Activated CD8-positive, alpha-beta memory T cell treated with anti-CD3 and anti-CD28 coated beads, Interleukin-2, amount 10 ng/mL, durations not matched to agents 7 days and 5 days (primary cell): ENCODE measurements around the gene DBT. TPM values are rescaled to one million over a fixed set of nuclear protein-coding genes. Genes with fewer than 3 reads are reported as not detected.
"Not testable (repeated sequence)": the region's sequence is repeated elsewhere in the genome, so short reads cannot be mapped to it uniquely, and the experiment has no call there.

Experiments
- ATAC-seq: fragments of 150-1000 bp; cut with Tn5 transposase; one replicate; pipeline ENCODE4 v1.10.0; 2021; ENCODE audit warnings: moderate library complexity
- CTCF ChIA-PET: fragments of 350-600 bp; sonication (Branson Sonifier 250); formaldehyde crosslinking; loops from one replicate; lab custom pipeline; 2021; ENCODE audit warnings: antibody characterized with exemption; lab: Charles Lee
- DNase-seq: peaks from one replicate; pipeline ENCODE4 v3.0.0-alpha.2; 2020
- H3K27ac Mint-ChIP-seq: one replicate; pipeline ENCODE4 v1.8.0; 2021; ENCODE audit warnings: mild to moderate bottlenecking, mixed read lengths
- H3K27me3 Mint-ChIP-seq: one replicate; pipeline ENCODE4 v1.8.0; 2021; ENCODE audit warnings: mixed read lengths
- H3K36me3 Mint-ChIP-seq: one replicate; pipeline ENCODE4 v1.8.0; 2021; ENCODE audit warnings: mild to moderate bottlenecking, mixed read lengths
- H3K4me1 Mint-ChIP-seq: one replicate; pipeline ENCODE4 v1.8.0; 2021; ENCODE audit warnings: mixed read lengths
- H3K4me3 Mint-ChIP-seq: one replicate; pipeline ENCODE4 v1.8.0; 2021; ENCODE audit warnings: mild to moderate bottlenecking, moderate library complexity, mixed read lengths
- H3K9me3 Mint-ChIP-seq: one replicate; pipeline ENCODE4 v1.8.0; 2022; ENCODE audit warnings: low read depth, mixed read lengths
- total RNA-seq, 2 experiments: library from RNA; stranded (reverse); gene quantifications; one replicate each; pipeline ENCODE4 v1.2.3, GENCODE V29; 2021

Gene DBT
- total RNA-seq, 2 experiments from 2014 or later, result 11.2 to 13.2 TPM

DNA sequence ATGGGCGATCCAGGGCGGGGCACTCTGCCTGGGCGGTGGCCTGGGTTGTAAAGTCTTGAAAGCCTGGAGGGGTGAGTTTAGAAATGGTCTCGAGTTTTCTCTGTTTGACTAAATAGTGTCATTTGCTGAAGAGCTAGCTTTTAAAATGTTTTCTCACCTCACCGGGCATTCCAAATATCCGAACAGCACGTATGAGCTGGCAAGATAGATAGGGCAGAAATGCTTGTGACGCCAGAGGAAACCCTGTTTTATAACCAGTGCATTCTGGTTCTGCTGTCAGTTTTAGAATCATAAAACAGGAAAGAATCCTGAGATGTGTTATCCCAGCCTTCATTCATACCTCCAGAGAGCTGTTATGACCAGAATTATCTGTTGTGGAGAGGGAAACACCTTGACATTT is 17.1 kb upstream of the DBT start:
- Mint-ChIP-seq H3K9me3 (no peaks in the 10 kb centered on the region), H3K27me3 (no peaks in the 10 kb centered on the region), H3K4me3 (peak overlapping the region; percentile 94), H3K36me3 (peaks cover 52% of the 10 kb centered on the region), H3K27ac (peak overlapping the region; percentile 96), H3K4me1 (peaks cover 39% of the 10 kb centered on the region)
- DNase-seq (no peak), ATAC-seq (peak; percentile 23)
- CTCF ChIA-PET, result interaction anchor here (1.0 to 3.3 kb wide), 7 partner anchors 16 to 501 kb away, joined by 3 to 21 read pairs (median 3); partner anchors contain the start of genes DBT and FRRS1

DNA sequence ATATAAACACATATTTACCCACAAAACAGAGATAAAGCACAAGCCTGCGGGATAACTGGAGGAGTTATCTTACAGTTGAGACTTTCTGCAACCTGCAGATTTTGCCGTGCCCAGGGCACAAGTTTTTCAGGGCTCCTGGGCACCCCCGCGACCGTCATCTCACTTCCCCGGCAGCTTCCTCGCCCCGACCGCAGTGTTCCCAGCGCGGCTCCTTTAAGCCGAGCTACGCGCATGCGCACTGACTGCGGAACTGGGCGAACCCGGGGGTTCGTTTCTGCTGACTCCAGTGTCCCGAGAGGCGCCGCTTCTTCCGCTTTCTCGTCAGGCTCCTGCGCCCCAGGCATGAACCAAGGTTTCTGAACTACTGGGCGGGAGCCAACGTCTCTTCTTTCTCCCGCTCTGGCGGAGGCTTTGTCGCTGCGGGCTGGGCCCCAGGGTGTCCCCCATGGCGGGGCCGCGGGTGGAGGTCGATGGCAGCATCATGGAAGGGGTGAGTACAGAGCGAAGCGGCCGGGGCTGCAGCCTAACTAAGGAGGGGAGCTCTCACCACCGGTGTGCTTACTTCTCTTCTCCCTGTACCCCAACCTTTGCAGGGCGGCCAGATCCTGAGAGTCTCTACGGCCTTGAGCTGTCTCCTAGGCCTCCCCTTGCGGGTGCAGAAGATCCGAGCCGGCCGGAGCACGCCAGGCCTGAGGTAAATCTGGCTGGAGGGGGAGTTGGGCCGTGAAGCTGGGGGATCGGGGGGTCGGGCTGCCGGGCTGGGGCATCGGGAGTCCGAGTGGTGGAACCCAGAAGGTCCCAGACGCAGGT is 16.5 kb upstream of the DBT start, which contains the start of gene RTCA:
RTCA (plus strand) TSS at position 286 of the 810 bp plus-strand sequence; CDS start at position 446, 160 bp downstream.
- peak within 1 kb of the TSS; percentile 94 for H3K4me3 Mint-ChIP-seq
- peaks cover 37% of the 10 kb centered on the region for H3K4me1 Mint-ChIP-seq

DNA sequence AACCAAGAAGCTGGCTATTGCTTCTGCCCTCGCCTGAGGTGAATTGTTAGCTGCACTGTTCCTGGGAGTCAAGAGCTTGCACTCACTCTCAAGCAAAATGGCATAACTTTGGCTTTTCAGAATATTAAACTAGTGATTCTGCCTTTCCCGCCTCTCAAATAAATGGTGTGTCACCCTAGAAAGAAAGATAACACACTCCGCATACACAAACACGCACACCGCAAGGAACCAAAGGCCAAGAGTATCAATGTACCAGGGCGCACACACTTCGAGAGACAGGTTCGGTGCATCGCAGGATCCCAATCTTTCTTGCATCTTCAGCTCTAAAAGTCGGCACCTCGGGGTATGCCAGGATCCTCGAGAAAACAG is 15.9 kb upstream of the DBT start:
- H3K4me3 Mint-ChIP-seq, result peak overlapping the region; percentile 94
- DNase-seq (peak; percentile 58), ATAC-seq (peak; percentile 36)
- peaks cover 34% of the 10 kb centered on the region for H3K4me1 Mint-ChIP-seq
- H3K9me3 Mint-ChIP-seq, result no peaks in the 10 kb centered on the region
- H3K27ac Mint-ChIP-seq, result peak overlapping the region; percentile 96
- peaks cover 46% of the 10 kb centered on the region for H3K36me3 Mint-ChIP-seq
- no peaks in the 10 kb centered on the region for H3K27me3 Mint-ChIP-seq
- CTCF ChIA-PET, result interaction anchor here (0.8 to 3.3 kb wide), 8 partner anchors 16 to 603 kb away, joined by 3 to 21 read pairs (median 4); partner anchors contain the start of genes CDC14A, DBT, SASS6 and TRMT13

More for the DNA sequence above, 16.5 kb upstream of the DBT start, which contains the start of gene RTCA:
- Mint-ChIP-seq H3K9me3 (no peaks in the 10 kb centered on the region), H3K27me3 (no peaks in the 10 kb centered on the region), H3K36me3 (peaks cover 50% of the 10 kb centered on the region), H3K27ac (peak within 1 kb of the TSS; percentile 96)
- peak; percentile 93 for ATAC-seq
- peak; percentile 97 for DNase-seq
- CTCF ChIA-PET, result interaction anchor here (0.8 to 3.3 kb wide), 13 partner anchors 16 to 602 kb away, joined by 3 to 21 read pairs (median 3); partner anchors contain the start of genes CDC14A, DBT, FRRS1 and SASS6

GRCh38 chr1:100264081-100264480 is 14.4 kb upstream of the DBT start:
- ATAC-seq, H3K4me3 Mint-ChIP-seq, H3K9me3 Mint-ChIP-seq, H3K27ac Mint-ChIP-seq, H3K27me3 Mint-ChIP-seq, DNase-seq: not testable (repeated sequence)
- peaks cover 23% of the 10 kb centered on the region for H3K4me1 Mint-ChIP-seq
- CTCF ChIA-PET, result interaction anchor here (3.3 kb wide), 1 partner anchor 14 kb away, joined by 21 read pairs; the partner anchor contains the start of gene DBT
- H3K36me3 Mint-ChIP-seq, result peaks cover 35% of the 10 kb centered on the region

- no peak overlapping the region for H3K4me3 Mint-ChIP-seq
- H3K27me3 Mint-ChIP-seq, result no peaks in the 10 kb centered on the region
- H3K9me3 Mint-ChIP-seq, result no peaks in the 10 kb centered on the region
- no peak for ATAC-seq
- H3K4me1 Mint-ChIP-seq, result peaks cover 6% of the 10 kb centered on the region
- no peak overlapping the region for H3K27ac Mint-ChIP-seq
- no peak for DNase-seq
- H3K36me3 Mint-ChIP-seq, result peaks cover 26% of the 10 kb centered on the region
- CTCF ChIA-PET, result no interaction called here
These were observed 12.1 kb upstream of the DBT start for GRCh38 chr1:100261686-100262085.

GRCh38 chr1:100258427-100258826 is 8.8 kb upstream of the DBT start:
- peaks cover 13% of the 10 kb centered on the region for H3K36me3 Mint-ChIP-seq
- H3K4me3 Mint-ChIP-seq, H3K27me3 Mint-ChIP-seq: not testable (repeated sequence)

DNA sequence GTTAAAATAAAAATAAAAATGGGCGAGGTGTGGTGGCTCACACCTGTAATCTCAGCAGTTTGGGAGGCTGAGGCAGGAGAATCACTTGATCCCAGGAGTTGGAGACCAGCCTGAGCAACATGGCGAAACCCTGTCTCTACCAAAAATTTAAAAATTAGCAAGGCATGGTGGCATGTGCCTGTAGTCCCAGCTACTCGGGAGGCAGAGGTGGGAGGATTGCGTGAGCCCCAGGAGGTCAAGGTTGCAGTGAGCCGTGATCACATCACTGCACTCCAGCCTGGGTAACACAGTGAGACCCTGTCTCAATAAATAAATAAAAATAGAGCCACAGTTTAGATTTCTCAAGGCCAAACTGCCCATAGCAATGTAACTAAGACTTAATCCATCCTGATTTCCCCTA is 6.6 kb upstream of the DBT start:
- H3K36me3 Mint-ChIP-seq, ATAC-seq, DNase-seq, H3K4me3 Mint-ChIP-seq, H3K27me3 Mint-ChIP-seq, H3K4me1 Mint-ChIP-seq, H3K9me3 Mint-ChIP-seq, CTCF ChIA-PET, H3K27ac Mint-ChIP-seq: not testable (repeated sequence)

More at GRCh38 chr1:100258427-100258826, 8.8 kb upstream of the DBT start:
- H3K9me3 Mint-ChIP-seq, H3K4me1 Mint-ChIP-seq, ATAC-seq, CTCF ChIA-PET, DNase-seq, H3K27ac Mint-ChIP-seq: not testable (repeated sequence)

DNA sequence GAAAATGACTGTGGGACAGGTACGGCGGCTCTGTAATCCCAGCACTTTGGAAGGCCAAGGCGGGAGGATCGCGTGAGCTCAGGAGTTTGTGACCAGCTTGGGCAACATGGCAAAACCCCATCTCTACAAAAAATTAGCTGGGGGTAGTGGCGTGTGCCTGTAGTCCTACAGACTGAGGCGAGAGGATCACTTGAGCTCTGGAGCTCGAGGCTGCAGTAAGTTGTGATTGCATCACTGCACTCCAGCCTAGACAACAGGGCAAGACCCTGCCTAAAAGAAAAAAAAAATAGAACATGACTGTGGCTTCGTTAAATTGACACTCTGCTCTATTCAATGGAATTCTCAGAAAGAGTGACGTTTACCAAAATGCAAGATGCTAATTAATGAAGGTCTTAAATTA is 3.9 kb upstream of the DBT start:
- Mint-ChIP-seq H3K36me3 (no peaks in the 10 kb centered on the region), H3K27me3 (no peaks in the 10 kb centered on the region), H3K27ac (no peak overlapping the region), H3K9me3 (no peaks in the 10 kb centered on the region), H3K4me1 (peaks cover 2% of the 10 kb centered on the region), H3K4me3 (no peak overlapping the region)
- DNase-seq (no peak), ATAC-seq (no peak)
- CTCF ChIA-PET, result no interaction called here

- no peak for ATAC-seq
- no peaks in the 10 kb centered on the region for H3K9me3 Mint-ChIP-seq
- no peaks in the 10 kb centered on the region for H3K36me3 Mint-ChIP-seq
- H3K27ac Mint-ChIP-seq, result no peak overlapping the region
- peaks cover 2% of the 10 kb centered on the region for H3K4me1 Mint-ChIP-seq
- DNase-seq, result no peak
- no peaks in the 10 kb centered on the region for H3K27me3 Mint-ChIP-seq
- CTCF ChIA-PET, result no interaction called here
- no peak overlapping the region for H3K4me3 Mint-ChIP-seq
These were observed 3.3 kb upstream of the DBT start for GRCh38 chr1:100252901-100253300.

DNA sequence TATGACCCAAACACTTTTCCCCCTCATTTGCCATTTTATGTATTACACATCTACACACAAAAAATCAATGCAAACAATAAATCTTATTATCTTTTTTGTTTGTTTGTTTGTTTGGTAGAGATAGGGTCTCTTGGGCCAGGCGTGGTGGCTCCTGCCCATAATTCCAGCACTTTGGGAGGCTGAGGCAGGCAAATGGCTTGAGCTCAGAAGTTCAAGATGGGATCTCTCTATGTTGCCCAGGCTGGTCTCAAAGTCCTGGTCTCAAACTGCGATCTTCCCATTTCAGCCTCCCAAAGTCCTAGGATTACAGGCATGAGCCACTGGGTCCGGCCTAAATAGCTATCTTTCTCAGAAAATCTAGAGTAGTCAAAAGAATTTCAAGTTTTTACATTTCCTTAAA is 1.2 kb upstream of the DBT start:
- ATAC-seq (no peak), DNase-seq (no peak)
- Mint-ChIP-seq H3K27me3 (no peaks in the 10 kb centered on the region), H3K4me1 (peaks cover 12% of the 10 kb centered on the region), H3K36me3 (peaks cover 2% of the 10 kb centered on the region), H3K27ac (no peak overlapping the region), H3K4me3 (no peak overlapping the region), H3K9me3 (no peaks in the 10 kb centered on the region)
- CTCF ChIA-PET, result interaction anchor here (1.1 to 4.4 kb wide), 4 partner anchors 15 to 208 kb away, joined by 3 to 21 read pairs (median 4); partner anchors contain the start of gene RTCA

- H3K4me1 Mint-ChIP-seq, result peaks cover 12% of the 10 kb centered on the region
- DNase-seq (no peak), ATAC-seq (no peak)
- peak overlapping the region; percentile 17 for H3K27ac Mint-ChIP-seq
- CTCF ChIA-PET, result interaction anchor here (1.1 to 4.4 kb wide), 5 partner anchors 15 to 209 kb away, joined by 3 to 21 read pairs (median 3); partner anchors contain the start of gene RTCA
- no peaks in the 10 kb centered on the region for H3K9me3 Mint-ChIP-seq
- peaks cover 2% of the 10 kb centered on the region for H3K36me3 Mint-ChIP-seq
- H3K27me3 Mint-ChIP-seq, result no peaks in the 10 kb centered on the region
- no peak overlapping the region for H3K4me3 Mint-ChIP-seq
These were observed 630 bp upstream of the DBT start for GRCh38 chr1:100250264-100250663.

- no peaks in the 10 kb centered on the region for H3K27me3 Mint-ChIP-seq
- no peak overlapping the region for H3K27ac Mint-ChIP-seq
- no peak overlapping the region for H3K4me3 Mint-ChIP-seq
- peaks cover 14% of the 10 kb centered on the region for H3K4me1 Mint-ChIP-seq
- no peak for ATAC-seq
- no peaks in the 10 kb centered on the region for H3K9me3 Mint-ChIP-seq
- no peak for DNase-seq
- CTCF ChIA-PET, result interaction anchor here (1.0 to 4.4 kb wide), 3 partner anchors 16 to 118 kb away, joined by 3 to 21 read pairs (median 3); partner anchors contain the start of gene RTCA
- peaks cover 2% of the 10 kb centered on the region for H3K36me3 Mint-ChIP-seq
These were observed 488 bp downstream of the DBT start for GRCh38 chr1:100249155-100249536.

- Mint-ChIP-seq H3K4me3 (no peak overlapping the region), H3K27ac (no peak overlapping the region), H3K9me3 (no peaks in the 10 kb centered on the region), H3K4me1 (peaks cover 14% of the 10 kb centered on the region), H3K27me3 (no peaks in the 10 kb centered on the region), H3K36me3 (peaks cover 2% of the 10 kb centered on the region)
- DNase-seq (no peak), ATAC-seq (no peak)
- CTCF ChIA-PET, result no interaction called here
These were observed 2.9 kb downstream of the DBT start for GRCh38 chr1:100246738-100247137.
